ENCODE results near the gene ACER3. TPM values are rescaled to one million over a fixed set of nuclear protein-coding genes. Genes with fewer than 3 reads are reported as not detected.
"Not testable (repeated sequence)": the region's sequence is repeated elsewhere in the genome, so short reads cannot be mapped to it uniquely, and the experiment has no call there.

Gene ACER3
- total and polyA plus RNA-seq, 7 donors = 5.6 to 13.2 (median 9.4) TPM

DNA sequence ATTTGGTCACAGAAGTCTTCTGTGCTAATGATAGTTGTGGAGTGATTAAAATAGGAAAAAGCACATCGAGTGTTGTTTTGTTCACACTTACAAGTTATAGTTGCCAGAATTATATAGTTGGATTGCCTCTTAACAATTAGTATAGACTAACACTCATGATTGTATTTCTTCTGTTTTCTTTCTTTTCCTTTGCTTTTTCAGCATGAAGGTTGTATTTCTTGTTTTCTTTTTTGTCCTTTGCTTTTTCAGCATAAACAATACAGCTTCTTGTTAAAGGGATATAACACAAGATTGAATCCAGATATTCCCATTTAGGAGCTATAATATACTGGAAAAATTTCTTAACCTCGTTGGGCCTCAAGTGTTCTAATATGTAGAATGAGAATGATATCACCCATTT, 31.1 kb downstream of the ACER3 start:
- no peaks in the 10 kb centered on the region for H3K36me3 ChIP-seq
- WGBS, 2 donors = 71 to 78% methylated on average over 2 of the region's 2 CpGs
- no peak for DNase-seq
- intact Hi-C loops (cut with DNase I) = no loop called here
- no peak overlapping the region for H3K4me3 ChIP-seq
- no peak overlapping the region for H3K27ac ChIP-seq
- no peaks in the 10 kb centered on the region for H3K4me1 ChIP-seq
- TF ChIP-seq CTCF (IDR thresholded peaks at IDR 0.05) = no peak
- no peak for TF ChIP-seq EP300 (IDR thresholded peaks at IDR 0.05)
- no peak for TF ChIP-seq POLR2AphosphoS5 (IDR thresholded peaks at IDR 0.05)
- no peak for TF ChIP-seq POLR2A (IDR thresholded peaks at IDR 0.05)
- no peaks in the 10 kb centered on the region for H3K27me3 ChIP-seq
- H3K9me3 ChIP-seq = no peaks in the 10 kb centered on the region

GRCh38 chr11:76892306-76892705, 31.6 kb downstream of the ACER3 start:
- H3K27me3 ChIP-seq = no peaks in the 10 kb centered on the region
- intact Hi-C loops (cut with DNase I) = no loop called here
- no peaks in the 10 kb centered on the region for H3K9me3 ChIP-seq
- H3K27ac ChIP-seq = no peak overlapping the region
- H3K4me3 ChIP-seq = no peak overlapping the region
- H3K36me3 ChIP-seq = no peaks in the 10 kb centered on the region
- TF ChIP-seq POLR2AphosphoS5 (IDR thresholded peaks at IDR 0.05) (no peak), POLR2A (IDR thresholded peaks at IDR 0.05) (no peak), EP300 (IDR thresholded peaks at IDR 0.05) (no peak), CTCF (IDR thresholded peaks at IDR 0.05) (no peak)
- H3K4me1 ChIP-seq = no peaks in the 10 kb centered on the region
- WGBS, 2 donors = 92 to 94% methylated on average over 1 of the region's 1 CpG
- DNase-seq = no peak

- Histone ChIP-seq H3K27ac (no peak overlapping the region), H3K9me3 (no peaks in the 10 kb centered on the region), H3K4me3 (no peak overlapping the region), H3K27me3 (no peaks in the 10 kb centered on the region), H3K36me3 (no peaks in the 10 kb centered on the region), H3K4me1 (no peaks in the 10 kb centered on the region)
- no peak for DNase-seq
- intact Hi-C loops (cut with DNase I) = no loop called here
- WGBS, 2 donors = 63 to 91% methylated on average over 2 of the region's 2 CpGs
- TF ChIP-seq CTCF (IDR thresholded peaks at IDR 0.05) (no peak), POLR2AphosphoS5 (IDR thresholded peaks at IDR 0.05) (no peak), POLR2A (IDR thresholded peaks at IDR 0.05) (no peak), EP300 (IDR thresholded peaks at IDR 0.05) (no peak)
These were observed 36.5 kb downstream of the ACER3 start for GRCh38 chr11:76897233-76897632.

DNA sequence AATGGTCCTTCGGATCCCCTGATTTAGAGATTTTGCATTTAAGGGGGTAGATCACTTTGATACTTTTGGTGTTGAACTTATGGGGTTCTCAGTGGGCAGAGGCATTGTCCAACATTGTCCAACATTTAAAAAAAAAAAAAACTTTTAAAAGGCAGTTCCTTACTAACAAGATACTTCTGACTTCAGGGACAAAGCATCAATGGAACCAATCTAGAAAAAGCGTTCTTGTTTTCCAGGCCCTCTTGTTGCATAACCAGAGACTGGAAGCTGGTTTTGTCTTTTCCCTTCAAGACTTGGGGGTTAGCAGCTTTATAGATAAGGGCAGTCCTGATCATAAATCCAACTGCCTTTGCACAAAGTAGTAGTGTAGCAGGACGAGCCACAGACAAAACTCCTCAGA, 40.4 kb downstream of the ACER3 start:
- H3K36me3 ChIP-seq = no peaks in the 10 kb centered on the region
- H3K9me3 ChIP-seq = no peaks in the 10 kb centered on the region
- intact Hi-C loops (cut with DNase I) = no loop called here
- no peaks in the 10 kb centered on the region for H3K27me3 ChIP-seq
- DNase-seq = no peak
- WGBS, 2 donors = 85 to 93% methylated on average over 3 of the region's 3 CpGs
- H3K27ac ChIP-seq = no peak overlapping the region
- H3K4me3 ChIP-seq = no peak overlapping the region
- no peaks in the 10 kb centered on the region for H3K4me1 ChIP-seq
- TF ChIP-seq POLR2A (IDR thresholded peaks at IDR 0.05) (no peak), POLR2AphosphoS5 (IDR thresholded peaks at IDR 0.05) (no peak), EP300 (IDR thresholded peaks at IDR 0.05) (no peak), CTCF (IDR thresholded peaks at IDR 0.05) (no peak)

DNA sequence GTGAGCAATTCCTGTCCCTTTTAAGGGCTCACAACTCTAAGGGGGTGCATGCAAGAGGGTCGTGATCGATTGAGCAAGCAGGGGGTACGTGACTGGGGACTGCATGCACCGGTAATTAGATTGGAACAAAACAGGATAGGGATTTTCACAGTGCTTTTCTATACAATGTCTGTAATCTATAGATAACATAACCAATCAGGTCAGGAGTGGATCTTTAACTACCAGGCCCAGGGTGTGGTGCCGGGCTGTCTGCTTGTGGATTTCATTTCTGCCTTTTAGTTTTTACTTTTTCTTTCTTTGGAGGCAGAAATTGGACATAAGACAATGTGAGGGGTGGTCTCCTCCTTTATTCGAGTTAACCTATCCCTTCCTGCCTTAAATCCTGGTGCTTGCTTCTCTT, 40.9 kb downstream of the ACER3 start:
- H3K9me3 ChIP-seq; H3K4me3 ChIP-seq; H3K27me3 ChIP-seq; H3K27ac ChIP-seq; H3K4me1 ChIP-seq; DNase-seq; intact Hi-C loops (cut with DNase I); H3K36me3 ChIP-seq: not testable (repeated sequence)
- 89% methylated on average over 6 of the region's 6 CpGs for WGBS, 2 donors

Measured in sigmoid colon (tissue), 7 donors.